ENCODE data around the gene MAP3K14.

The MAP3K14 gene

DNA sequence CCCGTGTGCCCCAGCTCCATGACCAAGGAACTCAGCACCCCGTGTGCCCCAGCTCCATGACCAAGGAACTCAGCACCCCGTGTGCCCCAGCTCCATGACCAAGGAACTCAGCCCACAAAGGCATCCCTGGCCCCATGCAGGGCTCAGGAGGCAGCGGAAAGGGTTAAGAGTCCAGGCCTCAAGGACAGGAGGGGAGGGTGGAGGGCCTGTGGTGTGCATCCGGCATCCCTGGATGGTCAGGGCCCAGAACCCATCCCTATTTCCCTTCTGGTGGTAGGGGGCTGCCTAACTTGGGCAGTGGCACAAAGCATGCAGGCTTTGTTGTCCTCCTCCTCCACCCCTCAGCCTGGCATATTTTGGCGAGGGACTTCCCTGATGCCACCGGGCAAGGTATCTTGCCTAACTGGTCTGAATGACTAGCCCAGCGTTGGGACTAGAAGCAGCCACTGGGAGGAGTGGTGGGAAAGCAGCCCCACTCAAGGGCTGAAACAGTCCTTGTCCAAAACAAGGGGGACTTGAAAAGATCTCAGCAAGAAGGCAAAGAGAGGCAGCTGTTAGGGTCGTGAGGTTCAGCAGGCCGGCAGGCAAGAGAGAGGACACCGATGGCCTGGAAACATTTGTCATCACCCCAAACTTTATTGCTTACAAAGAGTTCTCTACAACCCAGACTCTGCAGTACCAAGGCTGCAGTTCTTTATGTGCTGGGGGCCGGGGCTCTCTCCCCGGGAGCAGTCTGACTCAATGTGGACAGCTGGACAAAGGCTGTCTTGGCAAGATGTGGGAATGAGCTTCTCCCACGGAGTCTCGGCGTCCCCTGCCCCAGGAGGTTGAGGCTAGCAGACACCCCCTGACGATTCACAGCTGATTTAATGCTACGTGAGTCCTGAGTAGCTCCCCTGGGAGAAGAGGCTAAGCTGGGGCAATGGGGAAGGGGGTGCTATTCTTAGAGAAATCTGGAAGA is 54.0 kb downstream of the MAP3K14 start:
- Histone ChIP-seq H3K4me1 (peaks cover 5% of the 10 kb centered on the region), H3K4me2 (ENCODE audit: low read length) (peak overlapping the region; percentile 63), H3K27ac (no peak overlapping the region), H3K9ac (no peak overlapping the region), H3K27me3 (ENCODE audit: control insufficient read depth, insufficient read depth, low read length) (no peaks in the 10 kb centered on the region), H3K9me3 (ENCODE audit: control insufficient read depth, low read length) (no peaks in the 10 kb centered on the region), H3K79me2 (no peaks in the 10 kb centered on the region), H3K4me3 (ENCODE audit: low read depth, low read length) (peak overlapping the region; percentile 43), H2AFZ (peak overlapping the region; percentile 70), H3K36me3 (ENCODE audit: control insufficient read depth, insufficient read depth, low read length) (no peaks in the 10 kb centered on the region)
- TF ChIP-seq, protein P1, sequence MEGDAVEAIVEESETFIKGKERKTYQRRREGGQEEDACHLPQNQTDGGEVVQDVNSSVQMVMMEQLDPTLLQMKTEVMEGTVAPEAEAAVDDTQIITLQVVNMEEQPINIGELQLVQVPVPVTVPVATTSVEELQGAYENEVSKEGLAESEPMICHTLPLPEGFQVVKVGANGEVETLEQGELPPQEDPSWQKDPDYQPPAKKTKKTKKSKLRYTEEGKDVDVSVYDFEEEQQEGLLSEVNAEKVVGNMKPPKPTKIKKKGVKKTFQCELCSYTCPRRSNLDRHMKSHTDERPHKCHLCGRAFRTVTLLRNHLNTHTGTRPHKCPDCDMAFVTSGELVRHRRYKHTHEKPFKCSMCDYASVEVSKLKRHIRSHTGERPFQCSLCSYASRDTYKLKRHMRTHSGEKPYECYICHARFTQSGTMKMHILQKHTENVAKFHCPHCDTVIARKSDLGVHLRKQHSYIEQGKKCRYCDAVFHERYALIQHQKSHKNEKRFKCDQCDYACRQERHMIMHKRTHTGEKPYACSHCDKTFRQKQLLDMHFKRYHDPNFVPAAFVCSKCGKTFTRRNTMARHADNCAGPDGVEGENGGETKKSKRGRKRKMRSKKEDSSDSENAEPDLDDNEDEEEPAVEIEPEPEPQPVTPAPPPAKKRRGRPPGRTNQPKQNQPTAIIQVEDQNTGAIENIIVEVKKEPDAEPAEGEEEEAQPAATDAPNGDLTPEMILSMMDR (IDR thresholded peaks at IDR 0.05) = no peak

DNA sequence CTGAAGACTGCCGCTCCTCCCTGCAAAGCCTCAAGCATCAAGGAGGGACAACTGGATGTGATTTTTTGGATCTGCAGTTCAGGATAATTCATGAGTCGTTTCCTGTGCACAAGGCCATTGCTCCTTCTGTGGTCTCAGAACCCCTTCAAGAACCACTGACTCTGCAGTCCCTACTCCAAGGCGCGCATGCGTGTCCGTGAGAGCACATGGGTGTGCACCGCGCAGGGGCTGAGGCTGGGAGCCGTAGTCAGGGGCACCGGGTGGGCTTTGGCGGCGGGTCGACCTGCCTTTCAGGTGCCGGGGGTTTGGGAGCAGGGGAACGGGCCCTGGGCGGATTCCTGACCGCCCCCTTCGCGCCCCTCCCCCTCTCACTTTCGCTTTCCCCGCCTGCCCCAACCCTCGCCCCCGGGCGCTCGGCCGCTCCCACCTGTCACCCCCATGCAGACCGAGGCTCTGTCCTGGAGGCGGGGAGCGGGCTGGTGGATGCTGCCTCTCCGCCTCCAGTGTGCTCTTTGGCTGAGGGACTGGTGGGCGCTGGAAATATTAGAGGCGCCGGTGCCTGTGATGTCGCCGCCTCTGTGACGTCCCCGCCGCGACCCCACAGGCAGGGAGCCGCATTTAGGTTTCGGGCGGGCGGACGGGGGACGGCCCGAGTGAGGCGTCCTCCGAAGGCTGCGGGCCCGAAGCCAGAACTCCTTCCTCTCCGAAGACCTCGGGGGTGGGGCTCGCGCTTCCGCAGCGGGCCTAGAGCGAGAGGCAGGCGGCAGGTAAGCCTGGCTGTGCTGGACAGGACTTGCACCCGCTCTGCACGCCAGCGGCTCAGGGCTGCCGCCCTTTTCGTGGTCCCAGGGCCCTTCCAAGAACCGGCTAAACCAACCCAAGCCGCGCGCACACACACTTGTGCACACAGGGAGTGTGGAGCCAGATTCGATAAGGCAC is 55.0 kb downstream of the MAP3K14 start, which contains the start of gene SPATA32:
SPATA32 (minus strand) TSS at position 518 of the 939 bp plus-strand sequence; CDS start at position 440, 78 bp downstream.
- Histone ChIP-seq H3K9ac (no peak within 1 kb of the TSS), H3K27ac (peak within 1 kb of the TSS; percentile 4)

DNA sequence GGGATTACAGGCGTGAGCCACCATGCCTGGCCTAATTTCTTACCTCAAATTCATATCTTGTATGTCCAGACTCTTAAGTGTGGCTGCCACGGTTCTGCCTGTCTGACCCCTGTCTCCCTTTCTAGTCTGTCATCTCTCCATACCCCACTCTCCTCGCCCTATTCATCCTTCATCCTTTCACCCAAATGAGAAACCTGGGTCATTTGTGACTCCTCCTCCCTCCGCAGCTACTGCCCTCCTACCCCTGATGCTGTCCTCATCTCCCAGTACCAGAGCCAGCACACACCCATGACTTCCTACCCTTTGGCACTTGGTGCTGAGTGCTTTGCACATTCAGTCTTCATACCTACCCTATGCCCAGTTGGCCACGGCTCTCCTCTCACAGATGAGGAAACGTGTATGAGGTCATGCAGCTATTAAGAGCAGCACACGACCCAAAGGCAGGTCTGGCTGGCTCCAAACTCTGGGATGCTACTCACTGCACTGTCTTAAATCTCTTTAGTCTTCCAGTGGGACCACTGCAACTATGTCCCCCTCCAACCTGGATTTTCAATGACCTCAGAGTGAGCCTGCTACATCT is 56.5 kb downstream of the MAP3K14 start:
- Histone ChIP-seq H3K79me2 (no peaks in the 10 kb centered on the region), H3K27ac (no peak overlapping the region), H3K9me3 (ENCODE audit: control insufficient read depth, low read length) (no peaks in the 10 kb centered on the region), H3K36me3 (ENCODE audit: control insufficient read depth, insufficient read depth, low read length) (no peaks in the 10 kb centered on the region), H3K27me3 (ENCODE audit: control insufficient read depth, insufficient read depth, low read length) (no peaks in the 10 kb centered on the region), H2AFZ (no peak overlapping the region), H3K9ac (no peak overlapping the region), H3K4me3 (ENCODE audit: low read depth, low read length) (no peak overlapping the region), H3K4me1 (peaks cover 5% of the 10 kb centered on the region), H3K4me2 (ENCODE audit: low read length) (no peak overlapping the region)
- TF ChIP-seq, protein P1 (IDR thresholded peaks at IDR 0.05) = no peak

More for the DNA sequence above, 55.0 kb downstream of the MAP3K14 start, which contains the start of gene SPATA32:
- Histone ChIP-seq H3K36me3 (ENCODE audit: control insufficient read depth, insufficient read depth, low read length) (no peaks in the 10 kb centered on the region), H2AFZ (peak within 1 kb of the TSS; percentile 70), H3K4me1 (peaks cover 5% of the 10 kb centered on the region), H3K4me2 (ENCODE audit: low read length) (peak within 1 kb of the TSS; percentile 63), H3K79me2 (no peaks in the 10 kb centered on the region), H3K9me3 (ENCODE audit: control insufficient read depth, low read length) (no peaks in the 10 kb centered on the region), H3K4me3 (ENCODE audit: low read depth, low read length) (peak within 1 kb of the TSS; percentile 43), H3K27me3 (ENCODE audit: control insufficient read depth, insufficient read depth, low read length) (no peaks in the 10 kb centered on the region)
- TF ChIP-seq, protein P1 (IDR thresholded peaks at IDR 0.05) = no peak

DNA sequence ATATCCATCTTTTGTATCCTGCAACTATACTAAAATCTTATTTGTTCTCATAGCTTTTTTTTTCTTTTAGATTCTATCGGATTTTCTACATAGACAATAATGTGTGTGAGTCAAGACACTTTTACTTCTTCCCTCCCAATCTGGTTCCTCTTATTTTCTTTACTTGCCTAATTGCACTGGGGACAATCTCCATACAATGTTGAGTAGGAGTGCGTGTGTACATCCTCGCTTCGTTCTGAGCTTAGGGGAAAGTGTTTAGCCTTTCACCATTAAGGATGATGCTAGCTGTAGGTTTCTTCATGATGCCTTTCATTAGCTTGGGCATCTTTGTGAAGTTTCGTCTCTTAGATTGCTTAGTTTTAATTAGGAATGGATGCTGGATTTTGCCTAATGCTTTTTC is 57.8 kb downstream of the MAP3K14 start:
- no peaks in the 10 kb centered on the region for H3K27me3 ChIP-seq (ENCODE audit: control insufficient read depth, insufficient read depth, low read length)
- H2AFZ ChIP-seq = no peak overlapping the region
- H3K79me2 ChIP-seq = no peaks in the 10 kb centered on the region
- no peak overlapping the region for H3K9ac ChIP-seq
- no peaks in the 10 kb centered on the region for H3K9me3 ChIP-seq (ENCODE audit: control insufficient read depth, low read length)
- H3K4me3 ChIP-seq (ENCODE audit: low read depth, low read length) = no peak overlapping the region
- peaks cover 5% of the 10 kb centered on the region for H3K4me1 ChIP-seq
- TF ChIP-seq, protein P1 (IDR thresholded peaks at IDR 0.05) = no peak
- no peak overlapping the region for H3K4me2 ChIP-seq (ENCODE audit: low read length)
- H3K36me3 ChIP-seq (ENCODE audit: control insufficient read depth, insufficient read depth, low read length) = no peaks in the 10 kb centered on the region
- H3K27ac ChIP-seq = no peak overlapping the region
